Measurements from ENCODE around the gene NR5A1.

NR5A1 gene

DNA sequence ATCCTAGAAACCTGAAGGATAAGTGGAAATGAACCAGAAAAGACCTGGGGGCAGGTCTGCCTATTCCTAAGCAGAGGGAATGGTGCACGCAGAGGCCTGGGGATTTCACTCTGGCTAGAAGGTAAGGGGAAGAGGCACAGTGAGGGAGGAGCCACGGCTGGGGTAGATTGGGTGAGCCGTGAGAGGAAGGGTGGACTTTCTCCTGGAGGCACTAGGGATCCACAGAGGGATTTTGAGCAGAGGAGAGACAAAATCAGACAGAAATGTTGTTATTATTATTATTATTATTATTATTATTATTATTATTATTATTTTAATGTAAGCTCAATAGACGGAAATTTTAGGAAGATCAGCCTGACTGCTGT, 59.9 kb downstream of the NR5A1 start:
- no peaks in the 10 kb centered on the region for H3K4me1 ChIP-seq (ENCODE audit: control insufficient read depth, insufficient read depth, low read length, poor library complexity, severe bottlenecking)
- H3K9me3 ChIP-seq (ENCODE audit: control insufficient read depth, low read length): no peaks in the 10 kb centered on the region
- H3K27ac ChIP-seq (ENCODE audit: insufficient read depth, low read length, poor library complexity, severe bottlenecking): no peak overlapping the region
- H3K4me3 ChIP-seq (ENCODE audit: insufficient read depth, low read depth, low read length, poor library complexity, severe bottlenecking): no peak overlapping the region
- H3K36me3 ChIP-seq (ENCODE audit: control insufficient read depth, insufficient read depth, low read length): no peaks in the 10 kb centered on the region
- no peak for DNase-seq
- H3K27me3 ChIP-seq (replicated peaks; ENCODE audit: control insufficient read depth, insufficient read depth, low read length, poor library complexity, severe bottlenecking): peaks cover 4% of the 10 kb centered on the region

- DNase-seq: no peak
- H3K4me3 ChIP-seq (ENCODE audit: insufficient read depth, low read depth, low read length, poor library complexity, severe bottlenecking): no peak overlapping the region
- H3K27me3 ChIP-seq (replicated peaks; ENCODE audit: control insufficient read depth, insufficient read depth, low read length, poor library complexity, severe bottlenecking): no peaks in the 10 kb centered on the region
- no peaks in the 10 kb centered on the region for H3K4me1 ChIP-seq (ENCODE audit: control insufficient read depth, insufficient read depth, low read length, poor library complexity, severe bottlenecking)
- H3K9me3 ChIP-seq (ENCODE audit: control insufficient read depth, low read length): no peaks in the 10 kb centered on the region
- H3K36me3 ChIP-seq (ENCODE audit: control insufficient read depth, insufficient read depth, low read length): no peaks in the 10 kb centered on the region
- H3K27ac ChIP-seq (ENCODE audit: insufficient read depth, low read length, poor library complexity, severe bottlenecking): no peak overlapping the region
Measured at GRCh38 chr9:124444166-124444565, 63.0 kb downstream of the NR5A1 start.

DNA sequence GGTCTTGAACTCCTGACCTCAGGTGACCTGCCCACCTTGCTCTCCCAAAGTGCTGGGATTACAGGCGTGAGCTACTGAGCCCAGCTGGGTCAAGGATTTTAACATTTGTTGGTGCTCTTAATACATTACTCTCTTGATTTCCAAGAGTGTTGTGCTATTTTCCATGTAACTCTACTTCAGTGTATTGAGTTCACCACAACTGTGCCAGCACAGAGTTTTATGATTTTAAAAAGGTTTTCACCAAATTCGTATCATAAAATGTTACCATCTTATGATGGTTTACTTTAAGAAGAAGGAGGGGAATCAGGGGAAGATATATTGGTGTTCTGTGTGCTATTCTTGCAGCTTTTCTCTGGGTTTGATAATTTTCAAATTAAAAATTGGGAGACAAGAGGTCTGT, 63.6 kb downstream of the NR5A1 start:
- H3K9me3 ChIP-seq (ENCODE audit: control insufficient read depth, low read length): no peaks in the 10 kb centered on the region
- H3K4me1 ChIP-seq (ENCODE audit: control insufficient read depth, insufficient read depth, low read length, poor library complexity, severe bottlenecking): no peaks in the 10 kb centered on the region
- H3K36me3 ChIP-seq (ENCODE audit: control insufficient read depth, insufficient read depth, low read length): no peaks in the 10 kb centered on the region
- H3K27ac ChIP-seq (ENCODE audit: insufficient read depth, low read length, poor library complexity, severe bottlenecking): no peak overlapping the region
- DNase-seq: no peak
- no peak overlapping the region for H3K4me3 ChIP-seq (ENCODE audit: insufficient read depth, low read depth, low read length, poor library complexity, severe bottlenecking)
- no peaks in the 10 kb centered on the region for H3K27me3 ChIP-seq (replicated peaks; ENCODE audit: control insufficient read depth, insufficient read depth, low read length, poor library complexity, severe bottlenecking)

DNA sequence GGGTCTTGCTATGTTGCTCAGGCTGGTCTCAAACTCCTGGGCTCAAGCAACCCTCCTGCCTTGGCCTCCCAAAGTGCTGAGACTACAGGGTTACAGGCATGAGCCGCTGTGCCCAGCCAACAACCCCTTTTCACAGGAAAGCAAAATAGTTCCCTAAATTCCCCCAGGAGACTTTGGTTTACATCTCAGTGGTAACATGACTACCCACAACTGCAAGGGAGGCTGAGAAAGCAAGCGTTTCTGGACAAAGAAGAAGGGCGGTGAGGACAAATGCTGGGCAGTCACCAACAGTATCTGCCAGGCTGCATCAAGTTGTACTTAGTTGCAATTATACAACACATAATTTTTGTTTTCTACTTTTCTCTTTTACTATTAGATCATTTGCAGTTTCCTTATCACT, 64.4 kb downstream of the NR5A1 start:
- no peaks in the 10 kb centered on the region for H3K36me3 ChIP-seq (ENCODE audit: control insufficient read depth, insufficient read depth, low read length)
- no peak overlapping the region for H3K4me3 ChIP-seq (ENCODE audit: insufficient read depth, low read depth, low read length, poor library complexity, severe bottlenecking)
- no peaks in the 10 kb centered on the region for H3K27me3 ChIP-seq (replicated peaks; ENCODE audit: control insufficient read depth, insufficient read depth, low read length, poor library complexity, severe bottlenecking)
- DNase-seq: no peak
- H3K4me1 ChIP-seq (ENCODE audit: control insufficient read depth, insufficient read depth, low read length, poor library complexity, severe bottlenecking): no peaks in the 10 kb centered on the region
- no peaks in the 10 kb centered on the region for H3K9me3 ChIP-seq (ENCODE audit: control insufficient read depth, low read length)
- no peak overlapping the region for H3K27ac ChIP-seq (ENCODE audit: insufficient read depth, low read length, poor library complexity, severe bottlenecking)

DNA sequence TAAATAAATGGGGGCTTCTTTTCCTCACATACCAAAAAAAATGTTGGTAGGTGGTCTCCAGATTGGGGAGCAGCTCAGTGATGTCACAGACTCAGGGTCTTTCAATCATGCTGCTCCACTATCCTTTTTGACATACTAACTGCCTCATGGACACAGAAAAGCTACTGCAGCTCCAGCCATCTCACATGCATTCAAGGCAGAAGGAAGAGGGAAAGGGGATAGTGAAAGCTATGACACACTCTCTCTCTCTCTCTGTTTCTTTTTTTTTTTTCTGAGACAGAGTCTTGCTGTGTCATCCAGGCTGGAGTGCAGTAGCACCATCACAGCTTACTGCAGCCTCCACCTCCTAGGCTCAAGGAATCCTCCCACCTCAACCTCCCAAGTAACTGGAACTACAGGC, 64.8 kb downstream of the NR5A1 start:
- no peaks in the 10 kb centered on the region for H3K4me1 ChIP-seq (ENCODE audit: control insufficient read depth, insufficient read depth, low read length, poor library complexity, severe bottlenecking)
- no peak for DNase-seq
- H3K36me3 ChIP-seq (ENCODE audit: control insufficient read depth, insufficient read depth, low read length): no peaks in the 10 kb centered on the region
- no peaks in the 10 kb centered on the region for H3K9me3 ChIP-seq (ENCODE audit: control insufficient read depth, low read length)
- H3K27ac ChIP-seq (ENCODE audit: insufficient read depth, low read length, poor library complexity, severe bottlenecking): no peak overlapping the region
- no peak overlapping the region for H3K4me3 ChIP-seq (ENCODE audit: insufficient read depth, low read depth, low read length, poor library complexity, severe bottlenecking)
- no peaks in the 10 kb centered on the region for H3K27me3 ChIP-seq (replicated peaks; ENCODE audit: control insufficient read depth, insufficient read depth, low read length, poor library complexity, severe bottlenecking)

- Histone ChIP-seq H3K4me3 (ENCODE audit: insufficient read depth, low read depth, low read length, poor library complexity, severe bottlenecking) (no peak overlapping the region), H3K36me3 (ENCODE audit: control insufficient read depth, insufficient read depth, low read length) (no peaks in the 10 kb centered on the region), H3K27me3 (replicated peaks; ENCODE audit: control insufficient read depth, insufficient read depth, low read length, poor library complexity, severe bottlenecking) (no peaks in the 10 kb centered on the region), H3K27ac (ENCODE audit: insufficient read depth, low read length, poor library complexity, severe bottlenecking) (no peak overlapping the region), H3K4me1 (ENCODE audit: control insufficient read depth, insufficient read depth, low read length, poor library complexity, severe bottlenecking) (no peaks in the 10 kb centered on the region), H3K9me3 (ENCODE audit: control insufficient read depth, low read length) (no peaks in the 10 kb centered on the region)
- DNase-seq: no peak
Measured at GRCh38 chr9:124441291-124441690, 65.9 kb downstream of the NR5A1 start.

DNA sequence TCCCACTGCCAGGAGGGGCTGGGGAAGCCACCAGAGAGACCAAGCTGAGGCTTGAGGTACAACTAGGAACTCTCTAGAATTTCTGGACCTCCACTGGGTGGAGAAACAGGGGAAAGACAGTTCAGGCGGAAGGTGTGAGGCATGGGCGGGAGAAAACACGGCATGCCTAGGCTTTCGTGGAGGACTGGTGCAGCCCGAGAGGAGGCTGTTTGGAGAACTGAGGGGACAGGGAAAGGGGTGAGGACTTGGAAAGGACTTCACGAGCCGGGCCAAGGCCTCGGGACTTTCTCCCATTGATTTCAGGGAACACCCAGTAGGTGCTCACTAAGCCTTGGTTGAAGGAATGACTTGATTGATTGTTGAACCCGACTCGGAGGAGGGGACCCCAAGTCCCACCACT, 66.4 kb downstream of the NR5A1 start:
- DNase-seq: no peak
- no peaks in the 10 kb centered on the region for H3K27me3 ChIP-seq (replicated peaks; ENCODE audit: control insufficient read depth, insufficient read depth, low read length, poor library complexity, severe bottlenecking)
- no peaks in the 10 kb centered on the region for H3K4me1 ChIP-seq (ENCODE audit: control insufficient read depth, insufficient read depth, low read length, poor library complexity, severe bottlenecking)
- H3K27ac ChIP-seq (ENCODE audit: insufficient read depth, low read length, poor library complexity, severe bottlenecking): no peak overlapping the region
- no peaks in the 10 kb centered on the region for H3K9me3 ChIP-seq (ENCODE audit: control insufficient read depth, low read length)
- H3K4me3 ChIP-seq (ENCODE audit: insufficient read depth, low read depth, low read length, poor library complexity, severe bottlenecking): no peak overlapping the region
- H3K36me3 ChIP-seq (ENCODE audit: control insufficient read depth, insufficient read depth, low read length): no peaks in the 10 kb centered on the region

DNA sequence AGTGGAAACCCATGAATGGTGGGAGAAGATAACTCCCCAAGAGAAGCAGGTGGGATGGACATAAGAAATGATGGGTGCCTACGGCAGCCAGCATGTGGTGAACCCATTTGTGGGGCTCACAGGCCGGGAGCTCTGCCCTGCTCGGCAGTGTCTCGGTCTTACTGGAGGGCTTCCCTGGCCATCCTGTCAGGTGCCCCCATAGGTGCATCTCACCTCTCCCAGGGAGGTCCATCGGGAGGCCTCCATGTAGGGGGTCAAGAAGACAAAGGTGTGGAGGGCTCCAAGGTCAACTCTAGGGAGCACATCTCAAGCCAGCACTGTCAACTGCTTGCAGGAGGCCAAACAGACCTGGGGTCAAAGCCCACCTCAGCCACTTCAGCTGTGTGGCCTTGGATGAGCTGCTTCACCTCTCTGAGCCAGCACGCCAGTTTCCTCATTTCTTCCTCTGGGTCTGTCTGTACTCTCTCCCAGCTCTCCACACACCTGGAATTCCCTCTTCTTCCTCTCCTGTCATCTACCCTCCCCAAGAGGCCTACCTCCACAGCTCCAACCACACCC, 67.4 kb downstream of the NR5A1 start:
- Histone ChIP-seq H3K36me3 (ENCODE audit: control insufficient read depth, insufficient read depth, low read length) (no peaks in the 10 kb centered on the region), H3K9me3 (ENCODE audit: control insufficient read depth, low read length) (no peaks in the 10 kb centered on the region), H3K4me3 (ENCODE audit: insufficient read depth, low read depth, low read length, poor library complexity, severe bottlenecking) (no peak overlapping the region), H3K27me3 (replicated peaks; ENCODE audit: control insufficient read depth, insufficient read depth, low read length, poor library complexity, severe bottlenecking) (no peaks in the 10 kb centered on the region), H3K27ac (ENCODE audit: insufficient read depth, low read length, poor library complexity, severe bottlenecking) (no peak overlapping the region), H3K4me1 (ENCODE audit: control insufficient read depth, insufficient read depth, low read length, poor library complexity, severe bottlenecking) (no peaks in the 10 kb centered on the region)
- DNase-seq: no peak

DNA sequence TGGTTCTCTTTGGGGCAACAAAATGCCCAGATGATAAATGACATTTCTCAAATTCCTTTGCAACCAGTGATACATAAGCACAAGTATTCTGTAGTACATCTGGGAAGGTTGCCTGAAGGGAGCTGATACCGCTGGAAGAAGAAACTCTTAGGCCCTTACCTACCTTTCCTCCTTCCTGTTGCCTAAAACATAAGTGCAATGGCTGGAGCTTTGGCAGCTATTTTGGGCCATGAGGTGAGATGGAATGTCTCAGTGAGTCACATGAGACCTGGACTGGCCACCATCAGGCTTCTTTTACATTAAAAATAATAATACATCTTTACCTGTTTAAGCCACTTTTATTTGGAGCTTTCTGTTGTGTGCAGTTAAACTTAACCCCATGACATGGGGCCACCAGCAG, 68.1 kb downstream of the NR5A1 start:
- no peaks in the 10 kb centered on the region for H3K27me3 ChIP-seq (replicated peaks; ENCODE audit: control insufficient read depth, insufficient read depth, low read length, poor library complexity, severe bottlenecking)

GRCh38 chr9:124438091-124438490, 69.1 kb downstream of the NR5A1 start:
- no peaks in the 10 kb centered on the region for H3K27me3 ChIP-seq (replicated peaks; ENCODE audit: control insufficient read depth, insufficient read depth, low read length, poor library complexity, severe bottlenecking)
- no peak overlapping the region for H3K27ac ChIP-seq (ENCODE audit: insufficient read depth, low read length, poor library complexity, severe bottlenecking)
- H3K9me3 ChIP-seq (ENCODE audit: control insufficient read depth, low read length): no peaks in the 10 kb centered on the region
- no peak overlapping the region for H3K4me3 ChIP-seq (ENCODE audit: insufficient read depth, low read depth, low read length, poor library complexity, severe bottlenecking)
- no peaks in the 10 kb centered on the region for H3K4me1 ChIP-seq (ENCODE audit: control insufficient read depth, insufficient read depth, low read length, poor library complexity, severe bottlenecking)
- no peaks in the 10 kb centered on the region for H3K36me3 ChIP-seq (ENCODE audit: control insufficient read depth, insufficient read depth, low read length)
- no peak for DNase-seq

More for the DNA sequence above, 68.1 kb downstream of the NR5A1 start:
- H3K36me3 ChIP-seq (ENCODE audit: control insufficient read depth, insufficient read depth, low read length): no peaks in the 10 kb centered on the region
- no peak overlapping the region for H3K27ac ChIP-seq (ENCODE audit: insufficient read depth, low read length, poor library complexity, severe bottlenecking)
- no peaks in the 10 kb centered on the region for H3K4me1 ChIP-seq (ENCODE audit: control insufficient read depth, insufficient read depth, low read length, poor library complexity, severe bottlenecking)
- DNase-seq: no peak
- no peaks in the 10 kb centered on the region for H3K9me3 ChIP-seq (ENCODE audit: control insufficient read depth, low read length)
- H3K4me3 ChIP-seq (ENCODE audit: insufficient read depth, low read depth, low read length, poor library complexity, severe bottlenecking): no peak overlapping the region

- Histone ChIP-seq H3K36me3 (ENCODE audit: control insufficient read depth, insufficient read depth, low read length) (no peaks in the 10 kb centered on the region), H3K4me1 (ENCODE audit: control insufficient read depth, insufficient read depth, low read length, poor library complexity, severe bottlenecking) (no peaks in the 10 kb centered on the region), H3K27ac (ENCODE audit: insufficient read depth, low read length, poor library complexity, severe bottlenecking) (no peak overlapping the region), H3K4me3 (ENCODE audit: insufficient read depth, low read depth, low read length, poor library complexity, severe bottlenecking) (no peak overlapping the region), H3K27me3 (replicated peaks; ENCODE audit: control insufficient read depth, insufficient read depth, low read length, poor library complexity, severe bottlenecking) (no peaks in the 10 kb centered on the region), H3K9me3 (ENCODE audit: control insufficient read depth, low read length) (no peaks in the 10 kb centered on the region)
- no peak for DNase-seq
Measured at GRCh38 chr9:124437086-124437485, 70.1 kb downstream of the NR5A1 start.

Measured in effector memory CD4-positive, alpha-beta T cell (primary cell).